Gastrocnemius medialis (tissue), 4 donors: ENCODE data around the gene DAB2IP.

Experiments used
- CTCF ChIP-seq, 5 experiments: fragments of 450-650 bp in 3 of 5; fragments of 200-600 bp in 2 of 5; sonication (generic) in 2 of 5; IDR thresholded peaks in 4 of 5; conservative IDR thresholded peaks in 1 of 5; 1 replicate in 4 of 5; 2 replicates in 1 of 5; pipeline ENCODE4 v1.5.1; 2016 to 2019; ENCODE audit warnings: antibody characterized with exemption in 5 of 5, mild to moderate bottlenecking in 3 of 5, moderate library complexity in 3 of 5
- POLR2A ChIP-seq, 2 donors: fragments of 450-650 bp; IDR thresholded peaks; one replicate each; pipeline ENCODE4 v1.6.1; 2017; ENCODE audit warnings: antibody characterized with exemption in 2 of 2, mild to moderate bottlenecking in 2 of 2, moderate library complexity in 2 of 2

- TF ChIP-seq CTCF (IDR thresholded peaks at IDR 0.05 in 4 of 5, conservative IDR thresholded peaks at IDR 0.05 in 1 of 5), result no peak
- no peak for TF ChIP-seq POLR2A (IDR thresholded peaks at IDR 0.05)
Measured at GRCh38 chr9:121671612-121672155, 20.2 kb downstream of the DAB2IP start.
